HG02970 (cell line): ENCODE data around the gene CEBPB.
"Not testable (repeated sequence)": the region's sequence is repeated elsewhere in the genome, so short reads cannot be mapped to it uniquely, and the experiment has no call there.

Experiments used
- ATAC-seq: cut with Tn5 transposase; IDR thresholded peaks from one replicate; pipeline ENCODE4 v1.9.1; 2021; ENCODE audit warnings: mild to moderate bottlenecking, moderate library complexity, moderate number of reproducible peaks; ENCODE audit not compliant: unreplicated experiment, low FRiP score

Gene CEBPB

GRCh38 chr20:50191544-50192363 lies 1.1 kb downstream of the CEBPB start:
- no peak for ATAC-seq

GRCh38 chr20:50192364-50193198 lies 2.0 kb downstream of the CEBPB start:
- no peak for ATAC-seq

GRCh38 chr20:50193199-50193835 lies 2.7 kb downstream of the CEBPB start:
- no peak for ATAC-seq

- ATAC-seq, result no peak
Observed at GRCh38 chr20:50193836-50194421, 3.3 kb downstream of the CEBPB start.

DNA sequence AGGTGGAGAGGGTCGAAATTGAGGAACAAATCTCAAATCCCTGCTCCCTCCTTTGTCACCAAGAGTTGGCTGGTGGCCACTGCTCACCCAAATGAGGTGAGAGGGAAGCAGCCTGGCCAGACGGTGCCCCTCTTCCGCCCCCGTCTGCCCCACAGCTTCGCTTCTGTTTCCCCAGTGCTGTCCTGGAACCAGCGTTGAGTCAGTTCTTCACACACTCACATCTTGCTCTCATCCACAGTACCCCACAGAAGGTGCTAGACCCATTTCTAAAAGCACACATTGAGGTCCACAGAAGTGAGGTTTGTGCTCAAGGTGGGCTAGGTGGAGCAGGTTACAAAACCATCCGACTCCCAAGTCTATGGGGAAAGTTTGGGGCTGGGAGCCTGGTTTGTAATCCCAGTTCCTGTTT lies 3.8 kb downstream of the CEBPB start:
- ATAC-seq, result no peak

DNA sequence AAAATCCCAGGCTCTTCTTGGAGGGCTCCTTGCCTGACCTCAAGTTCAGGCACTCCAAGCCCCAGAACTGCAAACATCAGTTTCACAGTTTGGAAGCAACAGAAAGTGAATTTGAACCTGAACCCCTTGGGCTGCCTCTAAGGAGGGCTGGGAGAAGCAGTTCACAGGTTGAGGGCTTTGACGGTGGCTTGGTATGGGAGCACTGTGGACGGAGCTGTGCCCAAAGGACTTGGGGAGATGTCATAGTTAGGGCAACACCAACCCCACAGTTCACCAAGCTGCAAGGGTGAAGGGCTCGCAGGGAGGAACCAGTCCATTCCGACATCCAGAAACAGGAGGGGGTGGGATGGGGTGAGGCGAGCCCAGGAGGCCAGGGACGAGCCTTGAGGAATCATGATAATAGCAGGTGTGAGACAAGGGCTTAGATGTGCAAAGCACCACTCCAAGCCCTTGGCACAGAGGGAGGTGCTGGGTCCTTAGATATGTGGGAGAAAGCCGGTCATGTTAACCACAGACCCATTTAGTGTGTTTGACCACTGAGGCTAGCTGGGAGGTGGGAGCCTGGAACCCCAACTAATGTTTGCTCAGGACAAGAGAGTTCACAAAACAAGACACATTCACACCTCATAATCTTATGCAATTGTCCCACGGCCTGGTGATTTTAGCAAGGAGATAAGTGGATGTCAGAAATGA lies 4.3 kb downstream of the CEBPB start:
- no peak for ATAC-seq

GRCh38 chr20:50195524-50196120 lies 5.0 kb downstream of the CEBPB start:
- no peak for ATAC-seq

DNA sequence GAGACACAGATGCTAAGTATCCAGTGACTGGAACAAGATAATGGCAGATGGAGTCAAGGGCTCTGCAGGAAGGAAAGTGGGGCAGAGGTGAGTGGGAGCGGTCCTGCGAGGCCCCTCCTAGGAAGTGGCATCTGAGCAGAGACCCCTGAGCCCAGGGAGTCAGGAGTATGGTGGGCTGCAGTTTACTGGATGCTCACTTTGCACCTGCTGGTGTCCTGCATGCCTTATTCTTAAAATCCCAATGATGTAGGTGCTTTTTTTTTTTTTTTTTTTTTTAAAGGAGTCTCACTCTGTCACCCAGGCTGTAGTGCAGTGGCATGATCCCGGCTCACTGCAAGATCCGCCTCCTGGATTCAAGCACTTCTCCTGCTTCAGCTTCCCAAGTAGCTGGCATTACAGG lies 5.6 kb downstream of the CEBPB start:
- ATAC-seq, result no peak

DNA sequence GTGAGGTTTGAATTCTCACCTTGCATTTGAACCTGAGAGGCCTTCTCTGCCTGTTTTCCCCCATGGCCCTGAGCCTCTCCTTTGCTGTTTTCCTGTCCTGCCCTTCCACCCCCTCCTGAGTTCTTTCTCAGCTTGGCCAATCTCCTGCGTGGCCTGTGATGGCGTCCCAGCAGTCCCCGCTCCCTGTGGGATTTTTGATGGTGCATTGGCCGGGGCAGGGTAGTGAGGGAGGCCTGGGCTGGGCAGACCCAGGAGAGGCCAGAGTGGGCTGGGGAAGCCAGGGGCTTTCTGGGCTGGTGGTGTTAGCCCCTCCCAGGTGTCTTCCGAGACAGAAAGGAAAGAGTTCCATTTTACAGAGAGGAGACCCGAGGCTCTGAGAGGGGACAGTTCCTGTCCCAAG lies 6.3 kb downstream of the CEBPB start:
- ATAC-seq, result no peak

DNA sequence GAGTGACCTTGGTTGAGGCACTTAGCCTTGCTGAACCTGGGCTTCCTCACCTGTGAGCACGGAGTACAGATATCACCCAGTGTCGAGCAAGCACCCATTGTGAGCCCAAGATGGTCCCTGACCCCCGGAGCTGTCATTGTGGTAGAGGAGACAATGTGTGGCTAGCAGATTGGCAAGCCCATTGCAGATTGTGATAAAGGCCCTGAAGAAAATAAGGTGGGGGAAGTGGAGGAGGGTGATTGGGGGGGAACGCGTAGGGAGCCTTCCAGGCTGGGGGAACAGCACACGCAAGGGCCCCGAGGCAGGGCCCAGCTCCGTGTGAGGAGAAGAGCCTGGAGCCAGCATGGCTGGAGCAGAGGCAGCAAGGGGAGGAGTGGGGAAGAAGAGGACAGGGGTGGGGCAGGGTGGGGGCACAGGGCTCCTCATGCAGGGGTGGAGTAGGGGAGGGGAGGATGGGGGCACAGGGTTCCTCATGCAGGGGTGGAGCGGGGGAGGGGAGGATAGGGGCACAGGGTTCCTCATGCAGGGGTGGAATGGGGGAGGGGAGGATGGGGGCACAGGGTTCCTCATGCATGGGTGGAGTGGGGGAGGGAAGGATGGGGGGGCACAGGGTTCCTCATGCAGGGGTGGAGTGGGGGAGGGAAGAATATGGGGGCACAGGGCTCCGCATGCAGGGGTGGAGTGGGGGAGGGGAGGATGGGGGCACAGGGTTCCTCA lies 7.0 kb downstream of the CEBPB start:
- ATAC-seq, result no peak

GRCh38 chr20:50198180-50198666 lies 7.6 kb downstream of the CEBPB start:
- no peak for ATAC-seq

GRCh38 chr20:50198716-50199115 lies 8.1 kb downstream of the CEBPB start:
- no peak for ATAC-seq

GRCh38 chr20:50199703-50200102 lies 9.1 kb downstream of the CEBPB start:
- no peak for ATAC-seq

DNA sequence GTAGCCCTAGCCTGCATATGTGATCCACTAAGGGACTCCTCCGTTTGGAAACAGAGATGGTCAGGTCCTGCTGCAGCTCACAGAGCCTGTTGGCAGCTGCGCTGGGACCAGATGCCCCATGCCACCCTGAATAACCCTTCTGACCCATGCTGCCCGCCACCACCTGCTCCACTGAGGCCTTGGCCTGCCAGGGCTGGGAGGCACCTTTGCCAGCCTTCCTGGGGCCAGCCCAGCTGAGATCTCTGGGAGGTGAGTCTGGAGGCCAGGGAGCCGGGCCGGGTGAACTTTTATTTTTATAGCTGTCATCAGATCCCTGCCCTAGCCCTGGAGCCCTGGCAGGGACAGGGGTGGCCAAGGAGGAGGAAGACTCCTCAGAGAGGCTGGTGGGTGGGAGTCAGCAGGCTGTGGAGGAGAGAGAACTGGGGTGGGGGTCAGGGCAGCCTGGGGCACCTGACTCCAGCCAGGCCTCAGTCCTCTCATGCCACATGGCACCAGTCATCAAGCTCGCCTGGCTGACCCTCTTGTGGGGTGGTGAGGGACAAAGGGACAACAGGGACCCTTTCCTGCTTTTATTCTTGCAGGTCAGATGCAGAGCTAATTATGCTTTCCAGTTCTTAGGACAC lies 10.0 kb downstream of the CEBPB start:
- no peak for ATAC-seq

DNA sequence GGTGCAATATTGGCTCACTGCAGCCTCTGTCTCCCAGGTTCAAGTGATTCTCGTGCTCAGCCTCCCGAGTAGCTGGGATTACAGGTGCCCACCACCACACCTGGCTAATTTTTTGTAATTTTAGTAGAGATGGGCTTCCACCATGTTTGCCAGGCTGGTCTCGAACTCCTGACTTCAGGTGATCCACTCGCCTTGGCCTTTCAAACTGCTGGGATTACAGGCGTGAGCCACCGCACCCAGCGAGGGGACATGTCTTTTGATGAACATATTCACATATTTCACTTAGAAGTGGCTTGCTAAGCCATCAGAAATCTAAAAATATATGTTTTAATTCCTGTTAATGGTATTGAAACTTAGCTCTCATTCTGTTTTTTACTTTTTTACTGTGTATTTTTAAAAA lies 11.1 kb downstream of the CEBPB start:
- ATAC-seq, result not testable (repeated sequence)

DNA sequence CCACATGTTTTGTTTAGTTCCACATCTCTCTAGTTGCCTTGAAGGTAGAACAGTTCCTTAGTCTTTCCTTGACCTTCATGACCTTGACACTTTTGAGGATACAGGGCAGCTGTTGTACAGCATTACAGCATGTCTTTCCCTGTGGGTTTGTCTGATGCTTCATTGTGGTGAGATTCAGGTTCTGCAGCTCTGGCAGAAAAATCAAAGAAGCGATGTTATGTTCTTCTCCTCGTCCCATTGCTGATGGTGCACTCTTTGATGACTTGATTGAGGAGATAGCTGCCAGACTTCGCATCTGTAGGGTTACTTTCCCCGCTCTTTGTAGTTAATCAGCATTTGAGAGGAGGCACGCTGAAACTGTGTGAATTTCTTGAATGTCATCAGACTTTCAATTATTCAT lies 12.0 kb downstream of the CEBPB start:
- no peak for ATAC-seq

- no peak for ATAC-seq
Observed at GRCh38 chr20:50203951-50204937, 13.6 kb downstream of the CEBPB start.
